ENCODE results near the gene ITFG1.

Gene ITFG1

GRCh38 chr16:47260503-47260902 lies 200.4 kb downstream of the ITFG1 start:
- in situ Hi-C loops (cut with HindIII; ENCODE audit: low sequenced_read_pairs): no loop called here
- TF ChIP-seq CTCF (IDR thresholded peaks at IDR 0.05; ENCODE audit: low read depth, low read length, missing control alignments): no peak
- no peak overlapping the region for H3K4me3 ChIP-seq (ENCODE audit: low read depth, low read length)
- DNase-seq (ENCODE audit: low read depth): no peak

- in situ Hi-C loops (cut with HindIII; ENCODE audit: low sequenced_read_pairs): no loop called here
- DNase-seq (ENCODE audit: low read depth): no peak
- no peak overlapping the region for H3K4me3 ChIP-seq (ENCODE audit: low read depth, low read length)
- TF ChIP-seq CTCF (IDR thresholded peaks at IDR 0.05; ENCODE audit: low read depth, low read length, missing control alignments): peak; percentile 80
These were observed 201.9 kb downstream of the ITFG1 start for GRCh38 chr16:47258874-47259461.

- TF ChIP-seq CTCF (IDR thresholded peaks at IDR 0.05; ENCODE audit: low read depth, low read length, missing control alignments): no peak
- H3K4me3 ChIP-seq (ENCODE audit: low read depth, low read length): no peak overlapping the region
- in situ Hi-C loops (cut with HindIII; ENCODE audit: low sequenced_read_pairs): loop anchor here (5.0 kb wide), 1 partner anchor 68 kb away; no protein-coding TSS in a partner anchor
- DNase-seq (ENCODE audit: low read depth): no peak
These were observed 206.1 kb downstream of the ITFG1 start for GRCh38 chr16:47254756-47255155.

- in situ Hi-C loops (cut with HindIII; ENCODE audit: low sequenced_read_pairs): loop anchor here (5.0 kb wide), 1 partner anchor 71 kb away; no protein-coding TSS in a partner anchor
- TF ChIP-seq CTCF (IDR thresholded peaks at IDR 0.05; ENCODE audit: low read depth, low read length, missing control alignments): no peak
- no peak for DNase-seq (ENCODE audit: low read depth)
- H3K4me3 ChIP-seq (ENCODE audit: low read depth, low read length): no peak overlapping the region
These were observed 209.9 kb downstream of the ITFG1 start for GRCh38 chr16:47250983-47251382.

GRCh38 chr16:47247690-47248089 lies 213.2 kb downstream of the ITFG1 start:
- in situ Hi-C loops (cut with HindIII; ENCODE audit: low sequenced_read_pairs): no loop called here
- TF ChIP-seq CTCF (IDR thresholded peaks at IDR 0.05; ENCODE audit: low read depth, low read length, missing control alignments): no peak
- DNase-seq (ENCODE audit: low read depth): no peak
- no peak overlapping the region for H3K4me3 ChIP-seq (ENCODE audit: low read depth, low read length)

GRCh38 chr16:47244206-47244605 lies 216.7 kb downstream of the ITFG1 start:
- no peak overlapping the region for H3K4me3 ChIP-seq (ENCODE audit: low read depth, low read length)
- TF ChIP-seq CTCF (IDR thresholded peaks at IDR 0.05; ENCODE audit: low read depth, low read length, missing control alignments): no peak
- in situ Hi-C loops (cut with HindIII; ENCODE audit: low sequenced_read_pairs): no loop called here
- DNase-seq (ENCODE audit: low read depth): no peak

Measured in astrocyte of the cerebellum (primary cell).